Stimulated activated CD8-positive, alpha-beta memory T cell treated with anti-CD3 and anti-CD28 coated beads, Interleukin-2, amount 100 ng/mL, for 48 hours (primary cell): Measurements from ENCODE around the gene DHX29.

Experiments used
- DNase-seq, 2 donors: peaks; one replicate each; pipeline ENCODE4 v3.0.0-alpha.2; 2020; ENCODE audit warnings: low read depth in 2 of 2

Gene DHX29

DNA sequence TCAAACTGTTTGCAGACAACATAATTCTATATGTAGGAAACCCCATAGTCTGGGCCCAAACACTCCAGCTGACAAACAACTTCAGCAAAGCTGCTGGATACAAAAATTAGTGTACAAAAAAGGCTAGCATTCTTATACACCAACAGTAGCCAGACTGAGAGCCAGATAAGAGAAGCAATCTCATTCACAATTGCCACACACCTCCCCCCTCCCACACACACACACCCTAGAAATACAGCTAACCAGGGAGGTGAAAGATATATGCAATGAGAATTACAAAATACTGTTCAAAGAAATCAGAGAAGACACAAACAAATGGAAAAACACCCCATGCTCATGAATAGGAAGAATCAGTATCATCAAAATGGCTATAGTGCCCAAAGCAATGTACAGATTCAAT is 9.3 kb upstream of the DHX29 start:
- DNase-seq: no peak

DNA sequence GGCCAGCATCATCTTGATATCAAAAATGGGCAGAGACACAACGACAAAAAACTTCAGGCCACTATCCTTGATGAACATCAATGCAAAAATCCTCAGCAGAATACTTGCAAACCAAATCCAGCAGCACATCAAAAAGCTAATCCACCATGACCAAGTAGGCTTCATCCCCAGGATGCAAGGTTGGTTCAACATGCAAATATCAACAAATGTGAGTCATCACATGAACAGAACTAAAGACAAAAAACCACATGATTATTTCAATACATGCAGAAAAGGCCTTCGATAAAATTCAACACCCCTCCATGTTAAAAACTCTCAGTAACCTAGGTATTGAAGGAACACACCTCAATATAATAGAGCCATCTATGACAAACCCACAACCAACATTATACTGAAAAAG is 8.8 kb upstream of the DHX29 start:
- DNase-seq: no peak

DNA sequence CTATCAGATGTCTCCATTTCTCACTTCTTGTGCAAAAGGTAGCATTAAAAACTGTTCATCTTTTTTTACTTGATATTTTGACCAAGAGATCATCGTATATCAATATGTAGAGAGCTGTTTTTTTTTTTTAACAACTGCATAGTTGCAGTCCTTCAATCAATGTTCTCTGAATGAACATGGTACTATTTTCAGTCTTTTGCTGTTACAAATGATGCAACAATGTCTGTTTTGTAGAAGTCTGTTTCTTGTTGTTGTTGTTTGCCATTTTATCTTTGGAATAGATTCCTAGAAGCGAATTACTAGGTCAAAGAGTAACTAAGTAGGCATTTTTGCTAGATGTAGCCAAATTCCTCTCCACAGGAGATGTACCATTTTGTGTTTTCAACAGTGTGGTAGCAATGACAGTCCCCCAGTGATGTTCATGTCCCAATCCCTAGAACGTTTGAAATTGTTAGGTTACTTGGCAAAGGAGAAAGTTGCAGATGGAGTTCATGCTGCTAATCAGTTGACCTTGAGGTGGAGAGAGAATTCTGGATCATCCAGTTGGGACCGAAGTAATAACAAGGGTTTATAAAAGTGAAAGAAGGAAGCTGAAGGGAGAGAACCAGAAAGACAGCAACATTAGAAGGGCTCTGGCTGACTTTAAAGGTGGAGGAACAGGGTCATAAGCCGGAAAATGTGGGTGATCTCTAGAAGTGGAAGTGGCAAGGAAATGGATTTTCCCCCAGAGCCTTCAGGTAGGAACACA is 6.5 kb upstream of the DHX29 start:
- DNase-seq: no peak

DNA sequence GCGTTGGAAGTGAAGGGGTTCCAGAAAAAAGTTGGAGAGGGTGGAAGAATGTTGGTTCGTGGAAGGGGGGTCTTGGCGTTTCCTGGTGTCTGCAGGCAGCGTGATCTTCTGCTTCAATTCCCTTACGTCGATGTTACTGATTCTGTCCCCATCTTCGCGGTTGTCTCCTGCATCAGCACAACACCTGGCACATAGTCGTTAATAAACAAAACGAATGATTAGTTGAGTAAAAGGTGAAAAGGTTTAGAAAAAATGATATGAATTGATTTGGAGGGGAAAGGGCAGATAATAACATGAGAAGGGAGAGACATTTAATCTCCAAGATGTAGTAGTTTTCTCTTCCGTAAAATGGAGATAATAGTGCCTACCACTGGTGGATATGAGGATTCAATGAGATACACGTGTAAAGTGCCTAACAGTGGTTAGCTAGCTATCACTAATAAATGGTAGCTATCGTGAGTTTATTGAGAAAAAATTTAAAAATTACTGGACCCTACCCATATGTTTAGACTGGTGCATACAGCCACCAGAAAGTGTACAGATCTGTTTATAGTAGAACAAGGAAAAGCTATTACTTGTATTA is 851 bp upstream of the DHX29 start:
- DNase-seq: no peak

DNA sequence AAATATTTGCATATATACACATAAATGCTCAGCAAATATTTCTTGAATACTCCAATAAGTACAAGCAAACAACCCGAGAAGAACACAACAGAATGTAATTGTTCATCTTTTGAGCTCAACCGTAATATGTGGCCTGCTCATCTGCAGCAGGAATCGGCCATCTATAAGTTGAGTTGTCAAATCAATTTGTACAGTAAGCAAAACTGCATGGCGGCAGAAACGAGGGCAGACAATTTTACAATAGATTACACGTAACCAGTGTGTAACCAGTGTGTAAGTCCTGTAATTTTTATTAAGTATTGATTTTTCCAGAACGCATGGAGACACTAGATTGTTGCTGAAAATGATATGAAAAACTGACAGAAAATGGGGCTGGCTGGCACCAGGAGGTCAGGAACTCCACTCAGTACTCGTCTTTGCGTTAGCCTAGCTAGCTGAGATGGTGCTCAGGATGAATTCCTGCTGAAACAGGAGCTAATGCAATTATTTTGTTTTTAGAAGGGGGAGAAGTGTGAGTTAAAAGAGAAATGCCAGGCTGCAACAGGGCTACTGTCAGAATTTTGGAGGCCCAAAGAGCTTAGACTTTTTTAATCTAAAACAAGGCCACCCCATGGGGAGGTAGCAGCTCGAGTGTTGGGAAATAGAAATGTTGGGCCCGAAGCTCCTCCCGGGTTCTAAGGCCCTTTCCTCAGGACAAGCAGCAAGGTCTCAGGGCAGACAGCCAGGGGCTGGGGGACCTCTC is 682 bp downstream of the DHX29 start:
- no peak for DNase-seq

DNA sequence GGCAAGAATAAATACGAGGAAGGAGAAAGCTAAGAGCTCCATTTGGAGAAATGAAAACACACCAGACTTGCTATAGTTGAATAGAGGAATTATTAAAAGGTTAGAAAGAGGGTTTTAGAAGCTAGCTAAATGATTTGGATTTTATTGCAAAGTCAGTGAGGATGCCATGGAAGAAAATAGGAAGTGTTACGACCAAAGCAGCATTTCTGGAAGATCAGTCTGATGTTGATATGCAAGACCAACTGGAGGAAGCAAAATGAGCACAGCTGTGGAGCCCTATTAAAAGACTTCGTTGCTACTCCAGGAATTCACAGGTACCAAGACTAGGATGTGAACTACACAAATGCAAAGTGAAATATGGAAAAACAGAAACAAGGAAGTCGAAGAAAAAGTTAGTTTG is 2.1 kb downstream of the DHX29 start:
- no peak for DNase-seq

DNA sequence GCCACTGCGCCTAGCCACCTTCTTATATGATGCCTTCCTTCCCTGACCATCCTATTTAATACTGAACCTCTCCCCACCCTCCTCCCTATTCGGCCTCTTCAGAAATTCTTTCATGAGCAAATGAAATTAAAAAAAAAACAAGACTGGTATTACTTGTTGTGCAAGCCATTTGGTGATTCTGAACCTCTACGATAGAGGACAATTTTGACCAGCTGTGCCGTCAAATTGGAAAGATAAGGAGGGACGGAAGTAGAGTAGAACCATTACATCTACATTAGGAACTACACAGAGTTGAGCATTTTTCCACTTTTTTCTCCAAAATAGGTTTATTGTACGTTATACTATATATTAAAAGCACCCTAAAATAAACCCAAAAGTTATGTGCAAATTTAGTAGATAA is 2.9 kb downstream of the DHX29 start:
- DNase-seq: no peak

DNA sequence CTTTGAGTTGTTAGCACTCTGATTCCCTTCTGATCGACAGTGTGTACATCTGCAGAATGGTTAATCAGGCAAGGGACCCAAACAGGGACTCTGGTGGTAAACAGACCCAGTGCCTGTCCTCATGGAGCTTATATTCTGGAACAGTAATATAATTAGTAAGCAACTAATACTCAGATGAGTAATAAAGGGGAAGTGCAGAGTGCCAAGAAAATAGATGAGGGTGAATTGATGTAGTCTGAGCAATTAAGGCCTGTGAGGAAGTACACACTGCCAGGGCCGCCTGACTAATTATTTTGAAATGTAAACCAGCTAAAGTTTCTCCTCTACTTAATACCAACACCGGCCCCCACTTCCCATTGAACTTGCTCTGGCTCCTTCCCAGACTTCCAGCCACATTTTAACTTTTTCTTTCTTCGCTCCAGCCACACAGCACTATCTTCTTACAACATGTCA is 4.2 kb downstream of the DHX29 start:
- DNase-seq: no peak

DNA sequence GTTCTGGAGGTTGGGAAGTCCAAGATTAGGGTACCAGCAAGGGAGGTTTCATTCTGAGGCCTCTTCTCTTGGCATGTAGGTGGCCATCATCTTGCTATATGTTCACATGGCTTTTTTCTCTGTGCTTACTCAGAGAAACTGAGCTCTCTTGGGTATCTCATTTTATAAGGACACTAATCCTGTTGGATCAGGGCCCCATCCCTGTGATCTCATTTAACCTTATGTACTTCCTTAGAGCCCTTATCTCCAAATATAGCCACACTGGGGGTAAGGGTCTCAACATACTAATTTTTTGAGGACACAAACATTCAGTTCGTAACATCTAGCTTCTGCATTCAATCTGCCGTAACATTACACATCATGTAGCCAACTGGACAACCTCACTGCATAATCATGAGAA is 6.6 kb downstream of the DHX29 start:
- DNase-seq: no peak

DNA sequence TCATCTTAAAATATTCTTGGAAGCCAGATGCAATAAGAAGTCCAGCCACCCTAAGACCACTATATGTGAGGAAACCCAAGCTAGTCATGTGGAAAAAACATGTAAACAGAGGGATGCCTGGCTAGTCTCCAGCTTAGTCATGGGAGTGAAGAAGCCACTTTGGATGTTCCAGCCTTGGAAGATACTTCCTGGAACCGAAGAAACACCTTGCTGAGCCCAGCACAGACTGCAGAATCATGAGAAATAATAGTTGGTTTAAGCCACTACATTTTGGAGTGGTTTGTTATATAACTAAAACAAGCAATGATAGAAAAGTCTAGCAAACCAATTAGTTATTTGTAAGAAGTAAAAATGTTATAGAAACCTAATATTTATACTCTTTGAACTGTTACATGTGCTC is 12.6 kb downstream of the DHX29 start:
- no peak for DNase-seq

DNA sequence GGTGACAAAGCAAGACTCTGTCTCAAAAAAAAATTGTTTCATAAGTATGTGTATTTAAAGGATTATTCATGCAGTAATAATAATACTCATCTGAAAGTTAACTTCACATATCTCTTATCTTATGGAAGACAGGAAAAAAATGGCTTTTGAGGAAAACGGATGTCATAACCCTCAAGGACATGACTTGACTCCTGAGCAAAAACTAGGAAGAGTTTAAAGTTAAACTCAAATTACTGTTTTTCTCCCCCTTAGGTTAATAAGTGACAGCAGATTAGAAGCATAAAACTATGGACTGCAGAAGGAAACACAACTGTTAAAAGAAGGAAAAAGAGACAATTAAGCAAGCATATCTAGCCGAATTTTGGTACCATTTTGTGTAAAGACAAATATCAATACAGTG is 16.5 kb downstream of the DHX29 start:
- no peak for DNase-seq

DNA sequence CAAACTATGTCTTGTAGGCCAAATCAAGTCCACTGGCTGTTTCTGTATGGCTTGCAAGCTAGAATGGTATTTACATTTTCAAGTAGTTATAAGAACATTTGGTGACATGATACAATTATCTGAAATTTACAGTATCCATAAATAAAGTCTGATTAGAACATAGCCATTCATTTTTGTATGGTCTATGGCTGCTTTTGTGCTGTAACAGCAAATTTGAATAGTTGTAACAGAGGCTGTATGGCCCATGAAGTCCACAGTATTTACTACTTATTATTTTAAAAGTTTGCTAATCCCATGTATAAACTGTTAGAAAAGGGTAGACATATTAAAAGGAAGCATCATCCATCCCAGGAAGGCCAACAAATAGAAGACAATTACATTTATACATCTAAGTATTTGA is 17.7 kb downstream of the DHX29 start:
- DNase-seq: no peak

DNA sequence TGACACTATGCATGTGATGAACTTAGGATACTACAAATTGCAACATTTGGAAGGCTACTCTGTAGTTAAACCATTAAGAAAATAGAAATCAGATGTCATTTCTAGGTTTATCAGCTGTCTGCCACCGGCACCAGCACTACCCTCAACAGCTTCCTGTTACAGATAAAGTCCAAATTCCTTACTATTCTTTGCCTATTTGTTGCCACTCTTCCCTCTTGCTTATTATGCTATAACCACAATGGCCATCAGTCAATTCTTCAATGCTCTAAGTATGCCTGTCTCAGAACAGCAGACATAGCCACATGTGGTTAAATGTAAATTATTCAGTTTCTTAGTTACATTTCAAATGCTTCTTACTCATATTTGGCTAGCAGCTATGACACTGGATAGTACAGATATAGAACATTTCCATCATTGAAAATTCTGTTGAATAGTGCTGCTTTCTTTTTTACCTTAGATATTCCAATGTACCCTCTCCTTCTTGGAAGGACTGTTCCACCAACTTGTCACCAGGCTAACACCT is 21.0 kb downstream of the DHX29 start:
- no peak for DNase-seq

DNA sequence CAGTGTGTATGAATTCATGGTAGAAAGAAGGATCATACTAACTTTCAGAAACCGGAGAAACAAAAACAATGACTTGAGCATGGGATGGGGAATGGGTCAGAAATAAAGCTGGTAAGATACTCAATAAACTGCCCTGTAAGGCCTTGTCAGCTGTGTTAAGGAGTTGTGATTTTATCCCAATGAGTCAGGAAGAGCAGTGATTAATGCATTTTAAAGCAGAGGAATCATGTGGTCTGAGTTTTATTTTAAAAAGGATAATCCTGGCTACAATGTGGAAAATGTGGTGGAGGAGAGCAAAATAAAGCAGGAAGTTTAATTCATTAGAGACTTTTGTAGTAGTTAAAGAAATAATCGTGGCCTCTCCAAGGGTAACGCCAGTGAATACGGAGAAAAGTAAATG is 28.7 kb downstream of the DHX29 start:
- DNase-seq: no peak

DNA sequence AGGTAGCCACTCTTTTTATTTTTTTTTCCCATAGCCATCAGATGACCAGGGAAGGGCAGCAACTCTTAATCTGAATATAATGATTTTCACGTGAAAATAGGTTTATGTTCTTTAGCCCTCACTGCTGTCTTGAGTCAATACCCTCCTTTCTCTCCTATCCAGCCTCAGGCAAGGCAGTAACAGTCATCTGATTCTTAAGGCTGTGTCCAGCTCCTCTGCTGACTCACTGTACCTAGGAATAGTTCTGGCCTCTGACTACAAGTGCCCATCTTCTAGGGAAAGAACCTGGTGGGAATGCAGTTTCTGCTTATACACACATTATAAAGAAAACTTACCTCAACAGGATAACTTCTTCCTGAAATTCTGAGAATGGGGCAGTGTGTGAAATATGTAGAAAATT is 30.7 kb downstream of the DHX29 start:
- DNase-seq: no peak

DNA sequence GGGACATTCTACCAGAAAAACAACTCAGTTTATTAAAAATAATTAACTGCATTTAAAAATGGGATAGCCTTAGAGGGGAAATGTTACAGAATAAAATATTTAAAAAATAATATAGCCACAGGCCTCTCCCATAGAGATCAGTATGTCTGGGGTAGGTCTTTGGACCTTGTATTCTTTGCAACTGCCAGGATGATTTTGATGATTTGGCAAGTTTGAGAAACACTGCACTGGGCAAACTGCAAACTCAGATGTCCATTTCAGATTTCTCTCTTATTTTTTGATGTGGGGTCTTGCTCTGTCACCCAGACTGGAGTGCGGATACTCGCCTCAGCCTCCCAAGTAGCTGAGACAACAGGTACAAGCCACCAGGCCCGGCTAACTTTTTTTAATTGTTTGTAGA is 49.2 kb downstream of the DHX29 start:
- DNase-seq: no peak

DNA sequence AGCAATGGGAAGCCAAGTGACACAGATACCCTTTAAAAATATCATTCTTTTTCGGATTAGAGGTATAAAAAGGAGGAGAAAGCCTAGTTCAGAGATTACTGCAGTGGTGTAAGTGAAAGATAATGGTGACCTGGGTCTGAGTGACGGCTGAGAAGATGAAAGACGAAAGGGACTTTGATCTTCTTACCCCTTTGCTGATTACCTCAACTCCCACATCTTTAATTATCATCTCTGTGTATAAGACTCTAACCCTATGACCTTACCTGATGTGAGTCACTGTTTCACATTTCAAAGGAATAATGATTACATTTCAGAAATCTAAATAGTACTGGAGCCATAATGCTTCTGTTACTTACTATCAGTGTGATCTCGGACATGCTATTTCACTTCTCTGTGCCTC is 52.7 kb downstream of the DHX29 start:
- DNase-seq: no peak

DNA sequence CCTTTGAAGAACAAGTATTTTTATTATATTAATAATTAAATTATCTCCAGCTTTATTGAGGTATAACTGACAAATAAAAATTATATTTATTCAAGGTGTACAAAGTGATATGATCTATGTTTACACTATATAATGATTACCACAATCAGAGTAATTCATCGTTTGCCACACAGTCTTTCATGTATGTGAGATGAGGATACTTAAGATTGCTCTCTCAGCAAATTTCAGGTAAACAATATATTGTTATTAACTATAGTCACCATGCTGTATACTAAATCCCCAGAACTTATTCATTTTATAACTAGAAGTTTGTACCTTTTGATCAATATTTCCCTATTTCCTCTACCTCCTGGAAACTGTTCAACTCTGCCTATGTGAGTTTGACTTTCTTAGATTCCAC is 57.4 kb downstream of the DHX29 start:
- no peak for DNase-seq

DNA sequence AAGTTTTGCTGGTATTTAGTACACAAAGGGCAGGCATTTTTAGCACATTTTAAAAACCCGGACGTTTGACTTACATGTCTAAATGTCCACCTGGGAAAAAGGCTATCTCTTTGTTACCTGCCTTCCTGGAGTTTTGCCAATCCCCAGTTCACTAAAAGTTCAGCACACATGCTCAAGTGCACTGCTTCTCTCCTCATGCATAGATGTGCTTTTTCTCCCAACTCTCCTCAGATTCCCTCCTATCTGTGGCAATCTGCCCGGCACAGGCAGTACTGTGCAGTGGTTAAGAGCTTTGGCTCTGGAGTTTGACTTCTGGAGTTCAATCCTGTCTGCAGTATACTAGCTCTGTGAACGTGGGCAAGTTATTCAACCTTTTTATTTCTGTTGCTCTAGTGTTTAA is 65.7 kb downstream of the DHX29 start:
- no peak for DNase-seq

DNA sequence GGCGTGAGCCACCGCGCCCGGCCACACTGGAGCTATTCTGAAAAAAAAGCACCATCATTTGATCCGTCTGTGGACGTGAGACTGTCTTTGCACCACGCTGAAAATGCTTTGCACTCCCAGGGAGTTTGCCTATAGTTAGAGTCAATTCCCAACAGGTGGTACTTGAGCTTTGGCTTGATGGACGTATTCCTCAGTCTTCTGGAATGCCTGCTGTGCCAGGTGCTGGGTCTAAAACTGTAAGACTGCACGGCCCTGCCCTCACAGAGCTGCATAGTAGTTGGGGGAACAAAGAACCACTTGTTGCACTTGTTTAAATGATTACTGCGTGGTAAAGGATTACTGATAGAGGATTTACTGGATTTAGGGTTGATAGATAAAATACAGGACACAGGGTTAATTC is 70.7 kb downstream of the DHX29 start:
- no peak for DNase-seq

DNA sequence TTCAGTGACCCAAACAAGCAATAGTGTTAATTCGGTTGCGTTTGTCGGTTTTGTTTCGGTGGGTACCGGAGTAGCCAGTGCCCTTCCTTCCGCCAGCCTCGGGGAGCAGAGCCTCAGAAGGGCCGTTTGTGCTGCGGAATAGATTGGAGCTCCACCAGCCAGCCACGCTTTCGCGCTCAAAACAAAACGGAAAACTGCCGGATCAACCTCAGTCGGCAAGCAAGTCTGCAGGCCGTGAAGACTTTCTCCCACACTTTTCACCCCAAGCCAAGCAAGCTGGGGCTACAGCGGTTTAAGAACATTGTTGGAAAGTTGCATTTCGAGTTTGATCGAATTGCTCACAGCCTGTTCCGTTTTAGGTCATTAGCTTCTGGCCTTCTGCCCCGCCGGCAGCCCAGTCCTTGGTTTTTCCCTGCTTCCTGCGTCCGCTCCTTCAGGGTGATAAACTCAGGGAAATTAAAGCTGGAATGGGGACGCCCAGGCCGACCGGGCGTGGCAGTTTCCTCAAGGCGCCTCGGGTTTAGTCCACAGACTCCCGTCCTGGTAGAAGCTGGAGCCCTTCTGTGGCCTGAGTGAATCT is 73.3 kb downstream of the DHX29 start:
- no peak for DNase-seq
